Putamen (tissue), 1 donor: Measurements from ENCODE around the gene ADAP1.
A peak's percentile ranks its signal among the peaks of the same experiment; 100 is the strongest.

Experiments
- DNase-seq: peaks from one replicate; pipeline ENCODE4 v3.0.0-alpha.2; 2016; ENCODE audit warnings: low spot score

The ADAP1 gene

DNA sequence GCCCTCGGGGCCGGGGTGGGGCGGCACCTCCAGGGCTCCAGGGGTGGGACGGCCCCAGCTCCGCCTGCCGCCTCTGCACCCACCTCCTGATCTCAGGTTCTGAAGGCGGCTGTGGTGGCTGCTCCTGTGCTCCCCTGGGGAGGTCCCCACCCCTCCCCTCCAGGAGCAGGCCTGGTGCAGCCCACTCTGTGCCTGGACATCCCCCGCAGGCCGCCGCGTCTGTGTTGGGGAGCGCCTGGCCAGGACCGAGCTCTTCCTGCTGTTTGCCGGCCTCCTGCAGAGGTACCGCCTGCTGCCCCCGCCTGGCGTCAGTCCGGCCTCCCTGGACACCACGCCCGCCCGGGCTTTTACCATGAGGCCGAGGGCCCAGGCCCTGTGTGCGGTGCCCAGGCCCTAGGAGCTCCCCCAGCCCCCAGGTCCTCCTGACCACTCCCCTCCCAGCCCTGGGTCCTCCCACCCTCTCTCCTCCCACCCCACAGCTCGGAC, 34.0 kb upstream of the ADAP1 start:
- DNase-seq, result no peak

DNA sequence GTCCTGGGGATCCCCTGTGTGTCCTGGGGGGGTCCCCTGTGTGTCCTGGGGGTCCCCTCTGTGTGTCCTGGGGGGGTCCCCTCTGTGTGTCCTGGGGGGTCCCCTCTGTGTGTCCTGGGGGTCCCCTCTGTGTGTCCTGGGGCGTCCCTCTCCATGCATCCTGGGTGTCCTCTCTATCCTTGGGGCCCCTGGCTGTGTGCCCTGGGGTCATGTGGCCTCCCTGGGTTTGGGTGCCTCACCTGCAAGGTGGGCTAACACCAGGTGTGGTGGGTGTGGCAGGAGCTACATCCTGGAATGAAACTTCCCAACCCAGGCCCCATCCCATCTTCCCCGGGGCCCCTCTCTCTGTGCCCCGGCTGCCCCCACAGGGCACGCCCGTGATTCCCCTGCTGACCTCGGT, 33.4 kb upstream of the ADAP1 start:
- DNase-seq, result no peak

DNA sequence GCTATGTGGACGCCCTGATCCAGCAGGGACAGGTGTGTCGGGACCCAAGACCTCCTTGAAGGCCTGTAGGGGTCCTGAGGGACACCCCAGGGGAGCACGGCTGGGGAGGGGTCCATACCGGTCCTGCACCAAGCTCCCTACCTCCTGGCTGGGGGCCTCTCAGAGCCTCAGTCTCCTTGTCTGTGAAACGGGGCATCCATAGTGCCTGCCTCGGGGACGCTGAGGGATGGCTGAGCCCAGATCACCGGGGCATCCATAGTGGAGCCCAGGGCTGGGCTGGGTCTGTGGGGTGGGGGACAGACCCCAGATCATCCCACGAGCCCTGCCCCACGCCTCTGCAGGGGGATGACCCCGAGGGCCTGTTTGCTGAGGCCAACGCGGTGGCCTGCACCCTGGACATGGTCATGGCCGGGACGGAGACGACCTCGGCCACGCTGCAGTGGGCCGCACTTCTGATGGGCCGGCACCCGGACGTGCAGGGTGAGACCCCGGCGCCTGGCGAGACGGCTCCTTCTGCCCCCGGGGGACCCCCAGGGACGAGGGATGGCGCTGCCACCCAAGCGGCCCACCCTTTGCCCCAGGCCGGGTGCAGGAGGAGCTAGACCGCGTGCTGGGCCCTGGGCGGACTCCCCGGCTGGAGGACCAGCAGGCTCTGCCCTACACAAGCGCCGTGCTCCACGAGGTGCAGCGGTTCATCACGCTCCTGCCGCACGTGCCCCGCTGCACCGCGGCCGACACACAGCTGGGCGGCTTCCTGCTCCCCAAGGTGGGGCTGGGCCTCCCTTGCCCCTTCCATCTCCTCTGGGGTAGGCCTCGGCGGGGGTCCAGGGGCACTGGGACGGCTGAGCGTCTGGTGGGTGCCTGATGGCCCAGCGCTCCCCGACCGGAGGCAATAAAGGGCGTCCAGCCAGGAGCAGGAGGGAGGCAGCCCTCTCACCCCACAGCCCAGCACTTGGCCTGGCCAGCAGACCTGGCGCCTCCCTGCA, 32.6 kb upstream of the ADAP1 start:
- DNase-seq, result no peak

DNA sequence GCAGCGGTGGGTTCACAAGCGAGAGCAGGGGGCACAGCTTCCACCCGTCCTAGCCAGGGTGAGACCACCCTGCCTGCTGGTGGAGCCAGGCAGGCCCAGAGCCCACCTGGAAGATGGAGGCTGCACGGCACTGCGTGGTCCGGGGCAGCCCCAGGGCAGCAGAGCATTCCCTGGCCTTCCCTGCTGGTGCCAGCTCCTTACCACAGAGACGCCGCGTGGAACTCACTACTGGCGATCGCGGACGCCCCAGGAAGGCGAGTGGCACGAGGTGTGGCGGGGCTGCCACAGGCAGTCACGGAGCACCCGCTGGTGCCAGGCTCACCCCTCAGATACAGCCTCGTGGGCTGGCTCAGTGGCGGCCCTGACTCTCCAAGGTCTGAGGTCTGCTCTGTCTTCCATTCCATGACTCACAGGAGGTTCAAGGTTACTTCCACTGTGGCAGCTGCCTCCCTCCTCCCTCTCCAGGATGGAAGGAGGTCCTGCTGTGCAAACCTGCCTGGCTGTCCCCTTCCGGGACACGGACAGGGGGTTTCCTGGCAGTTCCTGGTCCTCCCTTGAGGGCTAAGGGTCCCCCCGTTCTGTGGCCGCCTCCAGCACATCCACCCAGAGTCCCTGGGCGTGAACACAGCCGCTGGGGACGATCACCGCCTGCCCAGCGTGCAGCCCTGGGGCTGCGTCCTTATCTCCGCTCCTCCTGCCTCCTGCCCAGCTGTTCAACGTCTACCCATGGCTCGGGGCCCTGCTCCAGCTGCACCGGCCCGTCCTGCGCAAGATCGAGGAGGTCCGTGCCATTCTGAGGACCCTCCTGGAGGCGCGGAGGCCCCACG, 31.6 kb upstream of the ADAP1 start:
- DNase-seq, result no peak

DNA sequence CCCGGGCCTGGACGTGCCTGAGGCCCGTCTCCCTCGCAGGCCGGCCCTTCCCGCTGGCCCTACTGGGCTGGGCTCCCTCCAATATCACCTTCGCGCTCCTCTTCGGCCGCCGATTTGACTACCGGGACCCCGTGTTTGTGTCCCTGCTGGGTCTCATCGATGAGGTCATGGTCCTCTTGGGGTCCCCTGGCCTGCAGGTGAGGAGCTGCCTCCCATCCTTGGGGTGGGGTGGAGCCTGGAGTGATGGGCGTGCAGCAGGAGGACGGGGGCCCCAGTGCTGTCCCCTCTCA, 30.6 kb upstream of the ADAP1 start:
- no peak for DNase-seq

DNA sequence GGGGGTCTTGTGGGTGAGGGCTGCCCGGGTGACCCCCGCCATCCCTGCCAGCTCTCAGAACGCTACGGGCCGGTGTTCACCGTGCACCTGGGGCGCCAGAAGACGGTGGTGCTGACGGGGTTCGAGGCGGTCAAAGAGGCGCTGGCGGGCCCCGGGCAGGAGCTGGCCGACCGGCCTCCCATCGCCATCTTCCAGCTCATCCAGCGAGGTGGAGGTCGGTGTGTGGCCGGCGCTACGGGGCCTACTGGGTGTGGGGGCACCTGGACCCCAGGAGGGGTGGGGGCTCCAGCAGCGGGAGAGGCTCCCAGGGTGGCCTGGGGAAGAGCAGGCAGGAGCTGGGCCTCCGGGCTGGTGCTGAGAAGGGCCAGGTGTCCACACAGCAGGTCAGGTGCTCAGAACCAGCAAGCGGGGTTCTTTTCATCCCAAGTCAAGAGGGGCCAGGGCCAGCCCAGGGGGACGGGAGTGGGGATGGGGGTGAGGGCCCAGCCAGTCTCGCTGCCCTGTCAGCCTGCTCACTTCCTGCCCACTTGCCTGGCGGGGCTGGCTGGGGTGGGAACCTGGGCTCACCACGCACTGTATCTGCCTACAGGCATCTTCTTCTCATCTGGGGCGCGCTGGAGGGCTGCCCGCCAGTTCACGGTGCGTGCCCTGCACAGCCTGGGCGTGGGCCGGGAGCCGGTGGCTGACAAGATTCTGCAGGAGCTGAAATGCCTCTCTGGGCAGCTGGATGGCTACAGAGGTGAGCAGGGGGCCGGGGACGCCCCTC, 30.1 kb upstream of the ADAP1 start:
- no peak for DNase-seq

DNA sequence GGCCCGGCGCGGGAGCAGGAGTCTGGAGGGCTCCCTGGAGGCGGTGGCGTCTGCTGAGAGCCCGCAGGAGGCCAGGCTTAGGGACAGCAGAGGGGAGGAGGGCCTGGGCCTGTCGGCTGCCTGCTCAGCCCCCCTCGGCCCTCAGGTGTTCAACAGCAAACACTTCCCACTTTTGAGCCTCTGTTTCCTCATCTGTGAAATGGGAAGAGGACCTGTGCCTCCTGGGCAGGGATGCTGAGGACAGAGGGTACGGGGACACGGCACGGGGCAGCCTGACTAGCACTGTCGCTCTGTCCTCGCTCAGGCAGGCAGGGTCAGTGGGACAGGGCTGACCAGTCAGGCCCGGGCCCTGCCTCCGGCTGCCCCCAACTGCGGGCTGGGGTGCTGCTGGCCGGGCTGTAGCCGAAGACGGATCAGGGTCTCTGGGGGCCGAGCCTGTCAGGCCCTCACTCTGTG, 29.2 kb upstream of the ADAP1 start:
- no peak for DNase-seq

DNA sequence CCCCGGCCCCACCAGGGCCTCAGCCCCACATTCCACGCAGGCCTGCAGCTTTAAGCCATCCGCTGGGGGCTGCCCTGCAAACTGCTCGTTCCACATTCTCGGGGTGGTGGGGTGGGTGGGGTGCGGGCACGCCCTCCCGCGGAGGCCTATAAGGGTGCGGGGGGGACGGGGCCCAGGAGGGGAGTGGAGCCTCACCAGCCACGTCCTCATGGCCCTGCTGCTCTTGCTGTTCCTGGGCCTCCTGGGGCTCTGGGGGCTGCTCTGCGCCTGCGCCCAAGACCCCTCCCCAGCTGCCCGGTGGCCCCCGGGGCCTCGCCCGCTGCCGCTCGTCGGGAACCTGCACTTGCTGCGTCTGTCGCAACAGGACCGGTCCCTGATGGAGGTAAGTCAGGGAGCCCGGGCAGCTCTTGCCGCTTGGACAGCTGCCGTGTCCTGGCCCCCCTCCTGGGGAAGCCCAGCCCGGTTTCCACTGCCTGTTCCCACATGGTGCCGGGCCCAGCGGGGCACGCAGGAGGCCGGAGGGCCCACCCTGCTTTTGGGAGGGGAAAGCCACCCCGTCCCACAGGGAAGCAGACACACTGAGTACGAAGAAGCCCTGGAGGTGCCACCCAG, 28.6 kb upstream of the ADAP1 start, which contains the start of gene CYP2W1:
Gene CYP2W1 (plus strand): TSS at position 178 of the 612 bp plus-strand sequence. CDS start 31 bp downstream, at position 209.
- DNase-seq, result no peak

DNA sequence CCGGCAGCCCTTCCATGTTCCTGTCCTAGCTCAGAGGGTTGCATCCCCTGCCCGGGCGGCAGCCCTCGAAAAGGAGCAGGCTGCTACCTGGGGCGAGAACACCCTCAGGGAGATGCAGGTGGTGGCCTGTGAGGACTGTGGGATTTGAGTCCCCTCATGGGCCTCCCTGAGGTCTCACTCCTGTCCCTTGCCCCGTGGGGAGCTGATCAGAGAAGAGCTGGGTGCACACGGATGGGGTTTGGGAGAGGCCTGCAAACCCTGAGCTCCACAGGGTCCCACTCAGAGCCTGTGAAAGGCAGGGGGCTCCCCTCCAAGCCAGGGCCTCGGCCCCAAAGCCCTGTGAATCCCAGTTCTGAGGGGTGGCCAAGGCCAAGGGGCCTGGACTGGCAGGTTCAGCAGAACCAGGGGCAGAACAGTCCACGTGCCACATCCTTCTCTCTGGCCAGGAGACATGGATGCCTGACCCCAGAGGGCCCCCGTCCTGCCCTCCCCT, 28.1 kb upstream of the ADAP1 start:
- DNase-seq, result no peak

DNA sequence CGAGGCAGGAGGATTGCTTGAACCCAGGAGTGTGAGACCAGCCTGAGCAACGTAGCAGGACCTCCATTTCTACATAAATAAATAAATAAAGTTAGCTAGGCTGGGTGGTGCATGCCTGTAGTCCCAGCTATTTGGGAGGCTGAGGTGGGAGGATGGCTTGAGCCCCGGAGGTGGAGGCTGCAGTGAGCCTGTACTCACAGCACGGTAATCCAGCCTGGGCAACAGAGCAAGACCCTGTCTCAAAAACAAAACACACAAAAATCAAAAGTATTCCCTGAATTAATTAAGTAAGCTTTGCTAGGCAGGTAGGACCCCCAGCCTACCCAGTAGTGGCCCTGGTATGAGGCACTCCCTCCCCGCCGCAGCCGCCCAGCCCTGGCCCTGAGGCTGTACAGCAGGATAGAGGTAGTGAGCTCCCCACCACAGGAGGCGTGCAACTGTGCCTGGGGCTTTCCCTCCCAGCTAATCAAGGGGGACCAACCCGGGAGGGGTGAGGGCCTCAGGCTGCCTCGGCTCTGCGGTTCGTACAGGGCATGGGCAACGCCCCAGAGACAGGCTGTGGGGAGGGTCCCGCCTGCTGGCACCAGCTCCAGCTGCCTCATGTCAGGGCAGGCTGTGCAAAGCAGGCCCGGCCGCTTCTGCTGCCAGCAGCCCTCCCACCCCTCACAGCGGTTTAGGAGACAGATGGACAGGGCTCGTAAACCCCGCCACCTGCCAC, 27.5 kb upstream of the ADAP1 start:
- no peak for DNase-seq

DNA sequence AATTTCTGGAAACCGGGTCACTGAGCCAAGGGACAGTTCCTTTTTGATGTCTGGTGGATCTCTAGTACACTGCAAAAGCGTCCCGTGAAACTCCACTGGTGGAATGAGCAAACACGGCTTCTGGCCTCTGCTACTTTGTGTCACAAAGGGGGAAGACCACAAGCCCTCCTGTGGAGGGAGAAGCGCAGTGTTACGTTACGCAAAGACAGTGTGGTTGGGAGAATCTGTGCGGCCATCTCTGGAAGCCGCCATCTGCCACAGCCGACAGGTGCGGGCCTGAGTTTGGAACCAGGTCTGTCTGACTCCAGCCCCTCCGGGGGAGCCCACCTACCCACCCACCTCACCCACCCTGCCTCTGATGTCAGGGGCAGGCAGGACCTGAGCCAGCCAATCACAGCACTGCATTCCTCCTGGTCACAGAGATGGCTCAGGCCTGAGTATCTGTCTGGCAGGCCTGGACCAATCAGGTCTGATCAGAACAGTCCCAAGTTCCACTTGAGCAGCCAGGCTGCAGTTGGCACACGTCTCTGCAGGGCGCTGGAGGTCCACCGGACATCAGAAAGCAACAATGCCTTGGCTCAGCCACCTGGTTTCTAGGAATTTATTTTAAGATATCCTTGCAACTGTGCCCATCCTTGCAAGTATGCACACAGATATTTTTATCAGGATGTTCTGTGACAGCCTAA, 25.5 kb upstream of the ADAP1 start:
- no peak for DNase-seq

DNA sequence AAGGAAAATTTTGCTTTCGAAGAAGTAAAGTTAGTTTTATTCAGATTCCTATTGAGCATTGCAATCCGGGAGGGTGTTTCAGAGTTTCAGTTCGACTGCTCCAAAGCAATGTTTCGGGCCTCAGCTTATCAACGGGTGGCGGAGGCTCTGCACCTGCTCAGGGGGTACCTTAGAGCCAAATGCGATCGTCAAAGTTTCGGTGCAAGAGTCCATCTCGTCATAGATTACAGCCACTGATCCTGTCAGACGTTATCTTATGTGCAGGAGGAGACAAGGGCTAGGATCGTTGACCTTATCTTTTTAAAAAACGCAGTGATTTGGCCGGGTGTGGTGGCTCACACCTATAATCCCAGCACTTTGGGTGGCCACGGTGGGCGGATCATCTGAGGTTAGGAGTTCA, 24.7 kb upstream of the ADAP1 start:
- DNase-seq, result no peak

DNA sequence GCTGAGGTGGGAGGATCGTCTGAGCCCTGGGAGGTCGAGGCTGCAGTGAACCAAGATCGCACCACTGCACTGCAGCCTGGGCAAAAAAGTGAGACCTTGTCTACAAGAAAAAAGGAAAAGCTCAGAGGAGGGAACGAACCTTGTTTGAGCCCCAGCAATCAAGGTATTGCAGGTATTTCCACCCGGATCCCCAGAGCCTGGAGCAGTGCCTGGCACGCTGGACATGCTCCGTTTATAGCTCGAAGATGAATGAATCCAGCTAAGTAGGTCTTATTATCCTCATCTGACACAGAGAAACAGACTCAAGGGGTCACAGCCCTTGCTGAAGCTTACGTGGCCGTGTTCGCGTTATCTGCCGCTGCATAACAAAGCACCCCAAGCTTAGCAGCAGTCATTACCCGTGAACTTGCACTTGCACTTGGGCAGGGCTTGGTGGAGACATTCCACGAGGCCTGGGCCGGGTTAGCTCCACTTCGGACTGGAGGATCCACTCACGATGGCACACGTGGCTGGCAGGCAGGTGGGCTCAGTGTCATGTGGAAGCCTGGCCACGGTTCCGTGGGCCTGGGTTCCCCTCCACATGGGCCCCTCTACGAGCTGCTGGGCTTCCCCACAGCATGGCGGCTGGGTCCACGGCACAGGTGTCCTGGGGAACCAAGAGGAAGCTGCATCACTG, 24.1 kb upstream of the ADAP1 start:
- DNase-seq, result no peak

DNA sequence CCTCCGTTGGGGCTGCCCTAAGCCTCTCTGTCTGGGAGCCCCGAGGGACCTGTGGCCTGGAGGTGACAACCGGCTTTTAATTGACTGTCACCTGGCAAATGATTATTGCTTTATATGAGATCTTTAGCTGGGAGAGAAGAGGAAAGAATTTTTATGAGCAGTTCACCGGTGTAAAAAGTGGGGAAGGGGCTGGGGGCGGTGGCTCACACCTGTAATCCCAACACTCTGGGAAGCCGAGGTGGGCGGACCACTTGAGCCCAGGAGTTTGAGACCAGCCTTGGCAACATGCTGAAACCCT, 23.5 kb upstream of the ADAP1 start:
- DNase-seq, result no peak

DNA sequence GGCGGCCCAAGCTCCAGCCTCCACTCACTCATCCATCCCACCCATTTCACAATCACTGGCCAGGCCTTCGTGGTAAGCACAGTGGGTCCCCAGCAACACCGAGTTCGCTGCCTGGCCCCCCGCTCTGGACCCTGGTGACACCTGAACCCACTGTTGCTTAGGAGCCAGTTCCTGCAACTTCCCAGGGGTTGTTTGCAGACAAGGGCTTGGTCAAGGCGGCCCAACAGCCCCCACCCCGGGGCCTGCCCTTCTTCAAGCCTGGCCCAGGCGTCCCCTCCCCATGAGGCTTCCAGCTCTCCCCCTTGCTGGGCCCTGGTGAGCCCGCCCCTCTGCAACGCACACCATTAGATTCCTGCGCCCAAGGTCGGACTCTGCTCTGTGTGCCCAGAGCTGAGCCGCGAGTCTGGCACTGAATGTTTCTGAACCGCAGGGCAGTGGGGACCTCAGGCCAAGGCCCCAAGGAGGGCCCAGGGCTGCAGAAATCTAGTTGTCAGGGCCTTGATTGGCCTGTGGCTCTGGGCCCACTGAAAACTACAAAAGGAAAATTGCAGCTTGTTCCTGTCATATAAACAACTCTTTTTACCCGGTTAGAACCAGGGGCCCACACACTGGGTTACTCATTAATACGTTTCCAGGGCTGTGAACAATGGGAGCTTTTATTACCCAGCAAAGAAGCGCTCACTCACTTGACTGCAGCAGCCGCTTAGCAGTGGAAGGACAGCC, 23.0 kb upstream of the ADAP1 start:
- peak; percentile 89 for DNase-seq

DNA sequence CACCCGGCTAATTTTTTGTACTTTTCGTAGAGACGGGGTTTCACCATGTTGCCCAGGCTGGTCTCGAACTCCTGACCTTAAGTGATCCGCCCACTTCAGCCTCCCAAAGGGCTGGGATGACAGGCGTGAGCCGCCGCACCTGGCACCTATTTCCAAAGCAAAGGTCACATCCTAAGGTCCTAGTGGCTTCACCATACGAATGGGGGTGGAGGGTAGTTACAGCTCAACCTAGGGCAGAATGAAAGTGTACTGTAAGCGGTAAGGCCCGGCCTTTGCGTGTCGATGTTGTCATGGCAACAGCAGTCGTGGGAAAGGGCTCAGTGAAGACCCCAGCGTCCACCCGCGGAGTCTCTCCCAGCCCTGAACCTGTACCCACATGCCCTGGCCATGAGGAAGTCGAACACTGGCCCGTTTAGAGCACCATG, 22.4 kb upstream of the ADAP1 start:
- no peak for DNase-seq

DNA sequence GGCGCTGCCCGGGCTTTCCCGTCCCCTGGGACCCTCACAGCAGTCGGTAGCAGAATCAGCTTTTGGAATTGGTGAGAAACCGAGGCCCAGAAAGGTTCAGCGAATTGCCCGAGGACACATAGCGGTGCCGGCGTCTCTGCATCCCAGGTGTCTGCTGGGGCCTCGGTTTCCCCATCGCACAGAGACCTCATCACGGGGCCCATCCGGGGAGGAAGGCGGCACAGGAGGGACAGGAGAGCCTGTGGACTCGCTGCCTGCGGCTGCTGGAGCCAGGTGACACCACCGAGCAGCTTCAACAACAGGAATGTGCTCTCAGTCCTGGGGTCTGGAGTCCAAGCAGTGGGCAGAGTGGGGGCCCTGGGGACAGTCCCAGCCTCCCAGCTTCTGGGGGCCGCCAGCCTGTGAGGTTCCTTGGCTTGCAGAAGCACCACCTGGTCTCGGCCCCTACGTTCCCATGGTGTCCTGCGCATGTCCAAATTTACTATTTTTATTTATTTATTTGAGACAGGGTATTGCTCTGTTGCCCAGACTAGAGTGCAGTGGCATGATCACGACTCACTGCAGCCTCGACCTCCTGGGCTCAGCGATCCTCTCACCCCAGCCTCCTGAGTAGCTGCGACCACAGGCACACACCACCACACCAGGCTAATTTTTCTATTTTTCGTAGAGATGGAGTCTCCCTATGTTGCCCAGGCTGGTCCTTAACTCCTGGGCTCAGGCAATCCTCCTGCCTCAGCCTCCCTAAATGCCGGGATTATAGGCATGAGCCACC, 21.4 kb upstream of the ADAP1 start:
- DNase-seq, result no peak
